HG02623 (cell line): ENCODE results near the gene UBB.
A peak's percentile ranks its signal among the peaks of the same experiment; 100 is the strongest.

Source experiments
- ATAC-seq: cut with Tn5 transposase; IDR thresholded peaks from one replicate; pipeline ENCODE4 v1.9.1; 2021; ENCODE audit warnings: moderate library complexity; ENCODE audit not compliant: unreplicated experiment

UBB gene

DNA sequence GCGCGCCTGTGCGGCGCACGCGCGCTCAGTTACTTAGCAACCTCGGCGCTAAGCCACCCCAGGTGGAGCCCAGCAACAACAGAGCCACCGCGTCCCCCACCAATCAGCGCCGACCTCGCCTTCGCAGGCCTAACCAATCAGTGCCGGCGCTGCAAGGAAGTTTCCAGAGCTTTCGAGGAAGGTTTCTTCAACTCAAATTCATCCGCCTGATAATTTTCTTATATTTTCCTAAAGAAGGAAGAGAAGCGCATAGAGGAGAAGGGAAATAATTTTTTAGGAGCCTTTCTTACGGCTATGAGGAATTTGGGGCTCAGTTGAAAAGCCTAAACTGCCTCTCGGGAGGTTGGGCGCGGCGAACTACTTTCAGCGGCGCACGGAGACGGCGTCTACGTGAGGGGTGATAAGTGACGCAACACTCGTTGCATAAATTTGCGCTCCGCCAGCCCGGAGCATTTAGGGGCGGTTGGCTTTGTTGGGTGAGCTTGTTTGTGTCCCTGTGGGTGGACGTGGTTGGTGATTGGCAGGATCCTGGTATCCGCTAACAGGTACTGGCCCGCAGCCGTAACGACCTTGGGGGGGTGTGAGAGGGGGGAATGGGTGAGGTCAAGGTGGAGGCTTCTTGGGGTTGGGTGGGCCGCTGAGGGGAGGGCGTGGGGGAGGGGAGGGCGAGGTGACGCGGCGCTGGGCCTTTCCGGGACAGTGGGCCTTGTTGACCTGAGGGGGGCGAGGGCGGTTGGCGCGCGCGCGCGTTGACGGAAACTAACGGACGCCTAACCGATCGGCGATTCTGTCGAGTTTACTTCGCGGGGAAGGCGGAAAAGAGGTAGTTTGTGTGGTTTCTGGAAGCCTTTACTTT lies at the start of gene UBB:
Gene UBB (plus strand): TSS at position 452 of the 856 bp plus-strand sequence. CDS start 817 bp downstream, outside the sequence.
- ATAC-seq: peak; percentile 90

DNA sequence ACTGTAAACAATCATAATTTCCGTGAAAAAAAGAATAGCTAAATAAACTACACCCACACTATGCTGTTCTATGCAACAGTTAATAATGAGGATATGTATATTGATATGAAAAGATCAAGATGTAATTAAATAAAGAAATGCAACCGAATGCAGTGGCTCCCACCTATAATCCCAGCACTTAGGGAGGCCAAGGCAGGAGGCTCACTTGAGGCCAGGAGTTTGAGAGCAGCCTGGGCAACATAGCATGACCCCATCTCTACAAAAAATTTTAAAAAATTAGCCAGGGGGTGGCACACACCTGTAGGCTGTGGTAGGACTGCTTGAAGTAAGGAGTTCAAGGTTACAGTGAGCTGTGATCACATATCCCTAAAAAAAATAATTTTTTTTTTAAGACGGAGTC lies 42.5 kb upstream of the UBB start:
- ATAC-seq: no peak

- no peak for ATAC-seq
Observed at GRCh38 chr17:16339402-16339801, 41.5 kb upstream of the UBB start.

- no peak for ATAC-seq
Observed at GRCh38 chr17:16339959-16340358, 40.9 kb upstream of the UBB start.

DNA sequence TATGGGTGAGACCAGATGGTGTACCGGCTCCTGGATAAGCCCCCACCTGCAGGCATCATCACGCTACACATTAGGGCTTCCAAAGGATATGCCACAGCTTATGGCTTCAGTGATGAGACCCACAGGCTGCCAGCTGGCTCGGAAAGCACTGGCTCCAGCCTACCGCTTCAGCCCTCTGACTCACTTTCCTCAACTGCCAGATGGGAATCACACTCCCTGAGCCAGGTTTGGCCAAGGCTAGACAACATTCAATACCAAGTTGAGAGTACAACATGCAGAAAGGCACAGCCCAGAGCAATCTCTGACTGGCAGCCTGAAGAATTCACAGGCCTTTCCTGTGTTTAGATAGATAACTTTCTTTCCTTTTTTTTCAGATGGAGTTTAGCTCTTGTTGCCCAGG lies 37.9 kb upstream of the UBB start:
- no peak for ATAC-seq

GRCh38 chr17:16343569-16343968 lies 37.3 kb upstream of the UBB start:
- ATAC-seq: no peak

GRCh38 chr17:16345565-16345964 lies 35.3 kb upstream of the UBB start:
- no peak for ATAC-seq

- ATAC-seq: no peak
Observed at GRCh38 chr17:16346721-16347271, 34.1 kb upstream of the UBB start.

- no peak for ATAC-seq
Observed at GRCh38 chr17:16348586-16348985, 32.3 kb upstream of the UBB start.

DNA sequence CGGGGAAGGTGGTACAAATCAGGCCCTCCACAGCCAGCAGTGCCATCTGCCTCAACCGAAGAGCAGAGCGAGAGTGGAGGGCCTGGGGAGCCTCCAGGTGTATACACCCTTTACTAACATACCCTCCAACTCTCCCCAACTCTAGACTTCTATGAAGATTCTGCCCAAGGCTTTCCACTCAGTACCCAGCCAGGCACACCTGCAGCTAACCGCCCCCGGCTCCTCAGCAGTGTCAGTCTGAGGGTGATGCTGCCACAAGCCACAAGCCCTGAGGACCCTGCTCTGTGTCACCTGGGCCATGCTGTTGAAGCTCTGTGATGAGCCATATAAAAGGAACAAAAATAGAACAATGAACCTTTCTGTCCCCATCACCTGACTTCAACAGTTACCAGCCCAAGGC lies 31.5 kb upstream of the UBB start:
- no peak for ATAC-seq

GRCh38 chr17:16351831-16352230 lies 29.1 kb upstream of the UBB start:
- no peak for ATAC-seq

GRCh38 chr17:16352303-16352666 lies 28.6 kb upstream of the UBB start:
- ATAC-seq: no peak

- peak; percentile 43 for ATAC-seq
Observed at GRCh38 chr17:16352667-16353316, 28.1 kb upstream of the UBB start.

DNA sequence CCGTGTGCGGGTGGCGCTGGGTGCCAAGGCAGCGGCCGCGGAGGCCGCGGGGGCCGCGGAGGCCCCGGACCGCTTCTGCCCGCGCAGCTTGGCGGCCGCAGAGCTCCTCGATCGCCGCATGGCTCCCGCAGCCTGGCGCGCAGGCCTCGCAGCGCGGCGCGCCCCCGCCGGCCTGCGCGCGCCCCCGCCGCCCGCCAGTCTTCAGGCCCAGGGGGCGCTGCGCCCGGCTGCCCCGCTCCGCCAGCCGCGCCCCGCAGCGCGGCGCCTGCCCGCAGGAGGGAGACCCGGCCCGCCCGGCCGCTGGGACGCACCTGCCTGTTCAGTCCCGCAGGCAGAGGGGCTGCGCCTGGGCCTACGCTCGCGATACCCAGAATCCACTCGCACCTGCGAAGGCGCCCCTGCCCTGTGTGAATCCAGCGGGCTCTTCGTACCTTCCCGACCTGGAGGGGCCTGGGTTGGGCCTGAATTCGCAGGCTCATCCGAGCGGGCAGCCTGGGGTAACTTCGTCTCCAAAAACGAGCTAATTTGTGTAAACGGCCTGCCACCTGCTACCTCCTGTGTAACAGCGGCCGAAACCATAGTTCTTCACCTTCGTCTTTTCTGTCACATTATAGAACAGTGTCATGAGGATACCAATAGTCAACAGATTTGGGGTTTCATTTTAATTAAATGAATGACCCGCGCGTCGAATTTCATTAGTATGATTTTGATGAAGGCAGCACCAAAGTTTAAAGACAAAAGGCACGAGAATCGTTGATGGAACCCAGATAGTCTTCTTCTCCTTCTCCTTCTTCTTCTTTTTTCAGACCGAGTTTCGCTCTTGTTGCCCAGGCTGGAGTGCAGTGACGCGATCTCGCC lies 27.3 kb upstream of the UBB start, which contains the start of gene CENPV:
Gene CENPV (minus strand): TSS at position 153 of the 858 bp plus-strand sequence. CDS start 33 bp downstream, at position 120.
- ATAC-seq: peak; percentile 62

- ATAC-seq: no peak
Observed at GRCh38 chr17:16354585-16354984, 26.3 kb upstream of the UBB start.

DNA sequence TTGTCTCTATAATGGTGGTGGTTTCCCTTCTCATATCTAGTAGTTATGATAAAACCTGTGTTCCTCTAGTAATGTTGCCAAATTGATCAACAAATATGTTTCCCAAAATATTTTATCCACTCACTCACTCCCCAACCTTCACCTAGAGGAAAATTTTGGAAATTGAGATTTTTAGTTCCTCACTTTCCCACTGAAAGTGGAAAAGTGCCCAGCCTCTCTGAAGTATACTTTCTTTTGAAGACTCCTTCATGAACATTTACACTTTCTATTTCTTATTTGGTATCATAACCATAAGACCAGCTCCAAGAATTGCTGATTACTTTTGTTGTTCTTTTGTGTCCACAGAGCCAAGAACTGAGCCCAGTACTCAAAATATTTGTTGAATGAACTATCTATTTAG lies 22.5 kb upstream of the UBB start:
- ATAC-seq: no peak

DNA sequence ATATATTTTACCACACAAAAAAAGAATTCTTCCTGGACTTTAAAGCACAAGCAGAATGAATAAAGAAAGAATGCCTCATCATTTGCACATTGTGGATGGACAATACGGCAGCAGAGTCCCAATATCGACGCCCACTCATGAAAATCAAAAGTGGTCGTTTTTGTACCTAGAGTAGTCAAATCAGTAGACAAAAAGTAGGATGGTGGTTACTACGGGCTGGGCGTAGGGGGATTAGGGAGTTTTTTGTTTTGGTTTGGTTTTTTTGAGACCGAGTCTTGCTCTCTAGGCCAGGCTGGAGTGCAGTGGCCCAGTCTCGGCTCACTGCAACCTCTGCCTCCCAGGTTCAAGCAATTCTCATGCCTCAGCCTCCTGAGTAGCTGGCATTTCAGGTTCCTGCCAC lies 19.0 kb upstream of the UBB start:
- ATAC-seq: no peak

- peak; percentile 71 for ATAC-seq
Observed at GRCh38 chr17:16363749-16364536, 16.9 kb upstream of the UBB start.

DNA sequence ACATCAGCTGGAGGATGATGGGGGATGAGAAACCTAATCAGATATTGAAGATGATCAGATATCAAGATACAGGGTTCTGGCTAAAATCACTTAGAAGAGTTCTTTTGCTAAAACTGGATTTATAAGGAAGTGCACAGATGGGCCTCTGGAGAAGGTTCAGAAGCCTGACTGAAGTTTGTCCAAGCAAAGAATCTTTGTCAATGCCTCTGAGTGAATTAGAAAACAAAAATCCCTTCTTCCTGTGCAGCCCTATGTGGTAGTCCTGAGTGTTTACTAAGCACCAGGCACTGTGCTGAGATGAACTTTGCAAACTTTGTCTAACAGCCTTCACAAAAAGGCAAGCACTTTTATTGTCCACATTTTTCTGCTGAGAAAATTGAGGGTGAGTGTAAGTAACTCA lies 16.3 kb upstream of the UBB start:
- no peak for ATAC-seq

DNA sequence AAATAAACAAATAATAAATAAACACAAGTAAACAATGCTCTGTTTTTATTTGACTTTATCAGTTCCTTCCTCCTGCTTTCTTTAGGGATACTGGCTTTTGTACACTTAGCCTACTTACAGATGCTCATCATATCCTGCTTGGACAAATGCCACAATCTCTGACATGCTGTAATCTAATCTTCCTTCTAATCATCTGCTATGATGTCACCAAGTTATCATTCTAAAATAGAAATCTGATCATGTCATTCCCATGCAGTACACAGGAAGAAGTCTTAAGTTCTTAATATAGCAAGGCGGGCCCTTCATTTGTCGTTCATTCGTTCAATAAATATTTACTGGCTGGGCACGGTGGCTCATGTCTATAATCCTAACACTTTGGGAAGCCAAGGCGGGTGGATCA lies 9.1 kb upstream of the UBB start:
- no peak for ATAC-seq
